ENCODE results near the gene SECTM1. TPM values are rescaled to one million over a fixed set of nuclear protein-coding genes. Genes with fewer than 3 reads are reported as not detected.

Gene SECTM1
- polyA plus RNA-seq, 2 of the 4 experiments (the other 2 are of a cell fraction) = 0.22 to 2.0 TPM

DNA sequence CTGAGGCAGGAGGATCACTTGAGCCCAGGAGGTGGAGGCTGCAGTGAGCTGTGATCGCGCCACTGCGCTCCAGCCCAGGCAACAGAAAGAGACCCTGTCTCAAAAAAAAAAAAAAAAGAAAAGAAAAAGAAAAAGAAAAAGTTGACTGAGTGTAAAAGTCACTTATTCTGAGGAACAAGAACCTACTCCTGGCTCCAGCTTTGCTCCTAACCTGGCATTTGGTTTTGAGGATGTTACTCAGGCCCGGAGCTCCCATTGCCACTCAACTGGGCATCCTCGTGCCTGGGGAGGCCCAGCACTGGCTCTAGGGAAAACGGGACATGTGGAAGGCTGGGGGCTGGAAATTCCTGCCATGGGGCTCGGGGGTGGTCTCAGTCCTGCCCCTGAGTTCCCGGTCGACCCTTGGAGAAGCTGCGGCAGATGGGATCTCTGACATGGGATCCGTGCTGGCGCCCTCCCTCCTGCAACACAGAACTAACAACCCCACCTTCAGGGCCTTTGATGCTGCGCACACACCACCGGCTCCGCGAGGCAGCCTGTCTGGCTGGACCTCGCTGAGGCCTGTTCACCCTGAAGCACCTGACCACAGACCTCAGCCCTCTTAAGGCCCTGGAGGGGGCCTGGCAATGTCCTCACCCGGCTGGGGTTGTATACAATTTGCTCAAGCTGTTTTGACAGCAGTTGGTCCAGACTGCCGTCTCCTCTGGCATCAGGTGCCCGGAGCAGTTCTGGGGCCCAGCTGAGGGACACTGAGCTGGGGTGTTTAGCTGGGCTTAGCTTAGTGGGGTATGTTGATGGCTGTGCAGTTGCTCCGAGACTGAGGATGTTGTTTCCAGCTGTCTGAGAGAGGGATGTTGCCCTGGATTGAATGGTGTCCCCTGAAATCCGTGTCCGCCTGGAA, 28.5 kb downstream of the SECTM1 start:
- ChIA-PET CTCF (interaction anchor here (0.6 to 21.2 kb wide), 10 partner anchors 9 to 109 kb away, joined by 3 to 343 read pairs (median 8); partner anchors contain the start of genes CD7 and SECTM1), POLR2A (interaction anchor here (1.0 kb wide), 1 partner anchor 12 kb away, joined by 3 read pairs; no protein-coding TSS in a partner anchor)

DNA sequence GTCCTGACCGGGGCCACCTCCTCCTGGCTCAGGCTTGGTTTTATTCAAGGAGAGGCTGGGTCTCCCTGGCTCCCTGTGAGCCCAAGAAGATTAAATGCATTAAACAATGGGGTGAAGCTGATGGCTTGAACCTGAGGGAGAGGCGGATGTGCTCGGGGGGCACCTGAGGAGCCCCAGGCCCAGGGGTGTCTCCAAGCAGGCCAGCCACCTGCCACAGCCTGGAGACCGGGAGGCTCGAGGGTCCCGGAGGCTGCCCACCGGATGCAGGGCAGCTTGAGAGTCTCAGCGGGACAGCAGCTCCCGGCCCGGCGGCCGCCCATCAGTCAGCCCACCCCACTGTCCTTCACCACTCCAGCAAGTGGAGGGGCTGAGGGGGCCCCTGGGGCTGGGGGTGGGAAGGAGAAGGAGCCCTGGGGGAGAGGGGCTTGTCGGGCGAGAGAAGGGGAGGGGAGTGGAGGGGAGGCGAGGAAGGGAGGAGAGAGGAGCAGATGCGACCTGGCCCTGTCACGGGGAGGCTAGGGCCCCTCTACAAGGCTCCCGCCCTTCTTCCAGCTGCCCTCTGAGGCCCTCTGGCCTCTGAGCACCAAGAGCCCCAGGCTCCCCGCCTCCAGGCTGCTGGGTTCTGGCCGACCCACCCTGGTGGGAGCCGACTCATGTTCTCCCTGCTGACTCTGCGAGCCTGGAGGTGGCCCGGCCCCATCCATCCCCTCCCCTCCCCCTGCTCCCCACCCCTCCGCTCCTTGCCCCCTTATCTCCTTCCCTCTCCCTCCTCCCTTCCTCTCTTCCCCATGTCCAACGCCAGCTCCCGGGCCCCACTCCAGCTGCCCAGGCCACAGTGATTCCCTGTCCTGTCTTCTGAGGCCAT, 29.4 kb downstream of the SECTM1 start:
- 86% methylated on average over 18 of the region's 26 CpGs for WGBS (ENCODE audit: missing lambda C conversion rate)
- no peak for ATAC-seq
- TF ChIP-seq ESRRA (IDR thresholded peaks at IDR 0.05; ENCODE audit: borderline replicate concordance, low read length) = no peak
- TF ChIP-seq, protein P1, sequence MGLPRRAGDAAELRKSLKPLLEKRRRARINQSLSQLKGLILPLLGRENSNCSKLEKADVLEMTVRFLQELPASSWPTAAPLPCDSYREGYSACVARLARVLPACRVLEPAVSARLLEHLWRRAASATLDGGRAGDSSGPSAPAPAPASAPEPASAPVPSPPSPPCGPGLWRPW (IDR thresholded peaks at IDR 0.05) = no peak
- TF ChIP-seq RARB (CRISPR knock-in tag; IDR thresholded peaks at IDR 0.05) = no peak
- TF ChIP-seq NPAS2 (CRISPR knock-in tag; IDR thresholded peaks at IDR 0.05; ENCODE audit: borderline replicate concordance) = no peak
- no peak for TF ChIP-seq RNF2 (IDR thresholded peaks at IDR 0.05; ENCODE audit: borderline replicate concordance, low read depth)
- Histone ChIP-seq H3K4me1 (peaks cover 30% of the 10 kb centered on the region), H3K27ac (peak overlapping the region; percentile 31 to 96; a peak in 4 of 6 replicates), H3K4me3 (no peak overlapping the region), H3K4me2 (no peak overlapping the region), H3K9me3 (no peaks in the 10 kb centered on the region)
- ChIA-PET POLR2A (interaction anchor here (2.2 kb wide), 1 partner anchor 12 kb away, joined by 9 read pairs; no protein-coding TSS in a partner anchor), CTCF (interaction anchor here (0.6 to 21.2 kb wide), 11 partner anchors 10 to 740 kb away, joined by 3 to 343 read pairs (median 10); partner anchors contain the start of genes CD7 and SECTM1)
- FAIRE-seq = no peak
- no peak for DNase-seq (ENCODE audit: low read depth in 1 of 2, low spot score in 1 of 2)

More for the DNA sequence above, 28.5 kb downstream of the SECTM1 start:
- peaks cover 24% of the 10 kb centered on the region for H3K4me1 ChIP-seq
- no peaks in the 10 kb centered on the region for H3K9me3 ChIP-seq
- no peak for TF ChIP-seq RNF2 (IDR thresholded peaks at IDR 0.05; ENCODE audit: borderline replicate concordance, low read depth)
- no peak for TF ChIP-seq HOXB13 (CRISPR knock-in tag; IDR thresholded peaks at IDR 0.05; ENCODE audit: low read depth)
- no peak for TF ChIP-seq CEBPB (IDR thresholded peaks at IDR 0.05)
- no peak for TF ChIP-seq BHLHE40 (IDR thresholded peaks at IDR 0.05; ENCODE audit: low read depth, low read length)
- TF ChIP-seq RCOR1 (IDR thresholded peaks at IDR 0.05; ENCODE audit: low read depth, low read length) = no peak
- no peak for TF ChIP-seq ZFP36 (IDR thresholded peaks at IDR 0.05; ENCODE audit: borderline replicate concordance, partially characterized antibody)
- no peak for TF ChIP-seq HDAC2 (IDR thresholded peaks at IDR 0.05)
- TF ChIP-seq, protein P2, sequence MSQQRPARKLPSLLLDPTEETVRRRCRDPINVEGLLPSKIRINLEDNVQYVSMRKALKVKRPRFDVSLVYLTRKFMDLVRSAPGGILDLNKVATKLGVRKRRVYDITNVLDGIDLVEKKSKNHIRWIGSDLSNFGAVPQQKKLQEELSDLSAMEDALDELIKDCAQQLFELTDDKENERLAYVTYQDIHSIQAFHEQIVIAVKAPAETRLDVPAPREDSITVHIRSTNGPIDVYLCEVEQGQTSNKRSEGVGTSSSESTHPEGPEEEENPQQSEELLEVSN (IDR thresholded peaks at IDR 0.05; ENCODE audit: borderline replicate concordance, low read depth) = no peak
- TF ChIP-seq RARB (CRISPR knock-in tag; IDR thresholded peaks at IDR 0.05) = no peak
- TF ChIP-seq, protein P1 (IDR thresholded peaks at IDR 0.05) = no peak
- TF ChIP-seq, protein P3, sequence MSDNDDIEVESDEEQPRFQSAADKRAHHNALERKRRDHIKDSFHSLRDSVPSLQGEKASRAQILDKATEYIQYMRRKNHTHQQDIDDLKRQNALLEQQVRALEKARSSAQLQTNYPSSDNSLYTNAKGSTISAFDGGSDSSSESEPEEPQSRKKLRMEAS (IDR thresholded peaks at IDR 0.05) = no peak
- TF ChIP-seq SMC3 (IDR thresholded peaks at IDR 0.05) = no peak
- TF ChIP-seq HEYL (CRISPR knock-in tag; IDR thresholded peaks at IDR 0.05) = no peak
- no peak for TF ChIP-seq HOXB5 (CRISPR knock-in tag; IDR thresholded peaks at IDR 0.05)
- H3K4me2 ChIP-seq = no peak overlapping the region
- peak overlapping the region in 1 of 2 experiments; percentile 31; a peak in 1 of 6 replicates for H3K27ac ChIP-seq
- ATAC-seq = no peak
- no peak for DNase-seq (ENCODE audit: low read depth in 1 of 2, low spot score in 1 of 2)
- FAIRE-seq = no peak
- WGBS (ENCODE audit: missing lambda C conversion rate) = 86% methylated on average over 23 of the region's 23 CpGs
- H3K4me3 ChIP-seq = no peak overlapping the region
